Keratinocyte (primary cell): Measurements from ENCODE around the gene STAG1.

ENCODE experiments used
- EZH2 ChIP-seq: IDR thresholded peaks from one replicate; pipeline ENCODE4 v1.6.1; 2012; ENCODE audit warnings: inconsistent platforms, mild to moderate bottlenecking, low read length, moderate library complexity
- TF ChIP-seq, protein P1 (sequence below), 3 experiments: IDR thresholded peaks in 1 of 3; conservative IDR thresholded peaks in 1 of 3; optimal IDR thresholded peaks in 1 of 3; 2 replicates in 2 of 3; 3 replicates in 1 of 3; pipeline versions ENCODE3 to v1.5.1; 2011; ENCODE audit warnings: low read length in 3 of 3, mild to moderate bottlenecking in 3 of 3, moderate library complexity in 2 of 3, control low read depth in 1 of 3, inconsistent platforms in 1 of 3; ENCODE audit not compliant: insufficient read depth in 2 of 3; ENCODE audit errors: extremely low read depth in 1 of 3

DNA sequence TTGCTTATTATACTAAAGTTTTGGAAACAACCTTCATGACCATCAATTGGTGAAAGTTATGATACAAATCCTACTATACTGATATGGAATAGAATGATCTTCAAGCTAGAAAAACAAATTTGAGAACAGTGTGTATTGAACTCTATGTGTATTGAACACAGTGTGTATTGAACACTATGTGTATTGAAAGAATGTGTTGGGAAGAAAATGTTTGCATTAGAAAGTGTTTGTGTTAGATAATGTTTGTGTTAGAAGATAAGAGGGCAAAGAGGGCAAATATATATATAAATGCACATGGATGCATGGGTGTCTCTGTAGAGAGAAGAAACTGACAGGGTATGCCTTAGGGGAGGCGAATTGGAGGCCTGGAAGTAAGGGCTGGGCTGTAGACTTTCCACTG is 459.7 kb downstream of the STAG1 start:
- TF ChIP-seq, protein P1, sequence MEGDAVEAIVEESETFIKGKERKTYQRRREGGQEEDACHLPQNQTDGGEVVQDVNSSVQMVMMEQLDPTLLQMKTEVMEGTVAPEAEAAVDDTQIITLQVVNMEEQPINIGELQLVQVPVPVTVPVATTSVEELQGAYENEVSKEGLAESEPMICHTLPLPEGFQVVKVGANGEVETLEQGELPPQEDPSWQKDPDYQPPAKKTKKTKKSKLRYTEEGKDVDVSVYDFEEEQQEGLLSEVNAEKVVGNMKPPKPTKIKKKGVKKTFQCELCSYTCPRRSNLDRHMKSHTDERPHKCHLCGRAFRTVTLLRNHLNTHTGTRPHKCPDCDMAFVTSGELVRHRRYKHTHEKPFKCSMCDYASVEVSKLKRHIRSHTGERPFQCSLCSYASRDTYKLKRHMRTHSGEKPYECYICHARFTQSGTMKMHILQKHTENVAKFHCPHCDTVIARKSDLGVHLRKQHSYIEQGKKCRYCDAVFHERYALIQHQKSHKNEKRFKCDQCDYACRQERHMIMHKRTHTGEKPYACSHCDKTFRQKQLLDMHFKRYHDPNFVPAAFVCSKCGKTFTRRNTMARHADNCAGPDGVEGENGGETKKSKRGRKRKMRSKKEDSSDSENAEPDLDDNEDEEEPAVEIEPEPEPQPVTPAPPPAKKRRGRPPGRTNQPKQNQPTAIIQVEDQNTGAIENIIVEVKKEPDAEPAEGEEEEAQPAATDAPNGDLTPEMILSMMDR (optimal IDR thresholded peaks at IDR 0.05 in 1 of 3, IDR thresholded peaks at IDR 0.05 in 1 of 3, conservative IDR thresholded peaks at IDR 0.05 in 1 of 3; ENCODE audit: extremely low read depth in 1 of 3, insufficient read depth in 2 of 3, low read length in 3 of 3) = no peak
- no peak for TF ChIP-seq EZH2
